Gastrocnemius medialis (tissue), 4 donors: Measurements from ENCODE around the gene KLK7.

Source experiments
- CTCF ChIP-seq, 5 experiments: fragments of 450-650 bp in 3 of 5; fragments of 200-600 bp in 2 of 5; sonication (generic) in 2 of 5; IDR thresholded peaks in 4 of 5; conservative IDR thresholded peaks in 1 of 5; 1 replicate in 4 of 5; 2 replicates in 1 of 5; pipeline ENCODE4 v1.5.1; 2016 to 2019; ENCODE audit warnings: antibody characterized with exemption in 5 of 5, mild to moderate bottlenecking in 3 of 5, moderate library complexity in 3 of 5
- POLR2A ChIP-seq, 2 donors: fragments of 450-650 bp; IDR thresholded peaks; one replicate each; pipeline ENCODE4 v1.6.1; 2017; ENCODE audit warnings: antibody characterized with exemption in 2 of 2, mild to moderate bottlenecking in 2 of 2, moderate library complexity in 2 of 2

DNA sequence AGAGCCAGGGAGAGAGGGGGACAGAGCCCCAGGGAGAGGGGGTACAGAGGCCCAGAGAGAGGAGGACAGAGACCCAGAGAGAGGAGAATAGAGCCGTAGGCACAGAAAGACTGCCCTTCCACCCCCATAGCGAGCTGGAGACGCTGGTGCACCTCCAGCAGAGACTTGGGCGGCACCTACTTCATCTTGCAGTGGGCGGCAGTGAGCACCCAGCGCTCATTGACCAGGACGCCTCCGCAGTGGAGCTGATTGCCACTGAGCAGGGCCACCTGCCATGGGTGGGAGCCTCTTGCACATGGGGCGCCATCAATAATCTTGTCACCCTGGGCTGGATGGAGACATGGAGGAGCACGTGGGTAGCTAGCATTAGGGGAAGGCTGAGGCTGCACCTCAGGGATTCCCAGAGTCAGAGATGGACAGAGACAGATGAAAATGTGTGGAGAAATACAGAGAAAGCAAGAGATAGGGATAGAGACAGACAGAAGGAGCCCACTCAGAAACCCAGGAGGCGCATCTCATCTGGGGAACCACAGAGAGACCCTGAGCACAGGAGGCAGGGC is 2.0 kb downstream of the KLK7 start:
- TF ChIP-seq CTCF (IDR thresholded peaks at IDR 0.05 in 4 of 5, conservative IDR thresholded peaks at IDR 0.05 in 1 of 5) (no peak), POLR2A (IDR thresholded peaks at IDR 0.05) (no peak)
